HepG2 (cell line): Measurements from ENCODE around the gene SESN1.

Source experiments
- CEBPB ChIP-seq: IDR thresholded peaks from 2 replicates; pipeline ENCODE4 v1.6.1; 2011; ENCODE audit warnings: low read depth, low read length, improper control_type of control experiment, borderline replicate concordance
- JUND ChIP-seq: sonication (generic); formaldehyde crosslinking; IDR thresholded peaks from 2 replicates; pipeline ENCODE4 v1.8.0; 2022; ENCODE audit warnings: mild to moderate bottlenecking, missing genetic modification reagents
- PHF20 ChIP-seq: sonication (generic); formaldehyde crosslinking; IDR thresholded peaks from 2 replicates; pipeline ENCODE4 v1.5.0; 2020; ENCODE audit warnings: mild to moderate bottlenecking, missing genetic modification reagents
- TCF7L2 ChIP-seq: IDR thresholded peaks from 2 replicates; pipeline ENCODE4 v1.6.1; 2011; ENCODE audit warnings: mild to moderate bottlenecking, low read depth, low read length, moderate library complexity
- TP53 ChIP-seq: sonication (generic); formaldehyde crosslinking; conservative IDR thresholded peaks from 2 replicates; pipeline ENCODE4 v1.4.0; 2020; ENCODE audit warnings: missing genetic modification reagents
- ZNF263 ChIP-seq: sonication (generic); formaldehyde crosslinking; IDR thresholded peaks from 2 replicates; pipeline ENCODE4 v1.4.0; 2020; ENCODE audit warnings: missing genetic modification reagents
- ZNF589 ChIP-seq: sonication (generic); formaldehyde crosslinking; conservative IDR thresholded peaks from 2 replicates; pipeline ENCODE4 v1.8.0; 2022; ENCODE audit warnings: mild to moderate bottlenecking, moderate library complexity, missing genetic modification reagents
- TF ChIP-seq, protein P1 (sequence below): sonication (generic); formaldehyde crosslinking; IDR thresholded peaks from 2 replicates; pipeline ENCODE4 v1.5.1; 2020; ENCODE audit warnings: missing genetic modification reagents, mild to moderate bottlenecking, borderline replicate concordance
- TF ChIP-seq, protein P2 (sequence below): sonication (generic); formaldehyde crosslinking; IDR thresholded peaks from 2 replicates; pipeline ENCODE4 v1.8.1; 2023; ENCODE audit warnings: mild to moderate bottlenecking, moderate library complexity, missing genetic modification reagents
- TF ChIP-seq, protein P3 (sequence below): sonication (generic); formaldehyde crosslinking; IDR thresholded peaks from 2 replicates; pipeline ENCODE4 v1.5.0; 2020; ENCODE audit warnings: mild to moderate bottlenecking, missing genetic modification reagents, moderate library complexity
- TF ChIP-seq, protein P4 (sequence below): sonication (generic); formaldehyde crosslinking; IDR thresholded peaks from 2 replicates; pipeline ENCODE4 v1.4.0; 2020; ENCODE audit warnings: missing genetic modification reagents, borderline replicate concordance
- TF ChIP-seq, protein P5 (sequence below): sonication (generic); formaldehyde crosslinking; IDR thresholded peaks from 2 replicates; pipeline ENCODE4 v1.4.0; 2020; ENCODE audit warnings: missing genetic modification reagents
- TF ChIP-seq, protein P6 (sequence below): sonication (generic); formaldehyde crosslinking; IDR thresholded peaks from 2 replicates; pipeline ENCODE4 v1.8.0; 2023; ENCODE audit warnings: mild to moderate bottlenecking, missing genetic modification reagents
- TF ChIP-seq, protein P7 (sequence below): sonication (generic); formaldehyde crosslinking; IDR thresholded peaks from 2 replicates; pipeline ENCODE4 v1.4.0; 2020; ENCODE audit warnings: missing genetic modification reagents, mild to moderate bottlenecking, borderline replicate concordance

DNA sequence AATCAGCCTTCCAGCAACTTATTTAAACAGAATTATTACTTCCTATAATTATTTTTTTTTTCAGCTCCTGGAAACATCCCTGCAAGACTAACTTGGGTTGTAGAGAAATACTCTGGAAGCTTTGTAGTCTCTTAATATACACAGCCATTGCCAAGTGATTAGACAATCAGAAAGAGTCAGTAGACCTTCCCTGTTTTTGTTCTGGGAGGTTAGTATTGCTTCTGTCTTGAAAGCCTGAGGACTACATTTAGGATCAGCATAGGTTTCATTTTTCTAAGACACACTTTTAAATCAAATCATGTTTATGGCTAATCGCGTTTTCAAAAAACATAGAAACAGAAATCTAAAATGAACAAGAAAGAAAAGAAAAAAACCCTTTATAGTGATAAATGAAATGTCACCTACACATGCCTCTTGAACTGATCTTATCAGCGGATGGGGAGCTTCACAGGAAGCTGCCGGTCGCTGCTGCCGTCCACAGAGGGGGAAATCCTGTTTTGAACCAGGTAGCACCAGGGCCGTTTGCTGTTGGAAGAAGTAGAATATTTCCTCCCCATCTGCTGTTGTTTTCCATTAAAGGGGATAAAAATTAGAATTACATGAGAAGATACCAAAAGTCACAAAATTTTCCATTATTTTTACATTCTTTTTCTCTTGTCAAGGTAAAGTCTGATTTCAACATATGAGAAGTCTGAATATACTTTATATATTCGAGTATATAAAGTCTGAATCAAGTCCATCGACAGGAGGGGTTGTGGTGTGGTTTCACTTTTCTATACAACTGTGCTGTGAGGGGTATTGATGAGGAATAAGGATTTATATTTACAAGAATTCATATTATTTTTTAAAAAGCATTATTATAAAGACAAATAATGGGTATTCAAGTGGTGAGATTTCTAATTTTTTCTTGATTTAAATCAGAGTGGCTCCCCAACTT, 151.8 kb downstream of the SESN1 start:
- TF ChIP-seq, protein P1, sequence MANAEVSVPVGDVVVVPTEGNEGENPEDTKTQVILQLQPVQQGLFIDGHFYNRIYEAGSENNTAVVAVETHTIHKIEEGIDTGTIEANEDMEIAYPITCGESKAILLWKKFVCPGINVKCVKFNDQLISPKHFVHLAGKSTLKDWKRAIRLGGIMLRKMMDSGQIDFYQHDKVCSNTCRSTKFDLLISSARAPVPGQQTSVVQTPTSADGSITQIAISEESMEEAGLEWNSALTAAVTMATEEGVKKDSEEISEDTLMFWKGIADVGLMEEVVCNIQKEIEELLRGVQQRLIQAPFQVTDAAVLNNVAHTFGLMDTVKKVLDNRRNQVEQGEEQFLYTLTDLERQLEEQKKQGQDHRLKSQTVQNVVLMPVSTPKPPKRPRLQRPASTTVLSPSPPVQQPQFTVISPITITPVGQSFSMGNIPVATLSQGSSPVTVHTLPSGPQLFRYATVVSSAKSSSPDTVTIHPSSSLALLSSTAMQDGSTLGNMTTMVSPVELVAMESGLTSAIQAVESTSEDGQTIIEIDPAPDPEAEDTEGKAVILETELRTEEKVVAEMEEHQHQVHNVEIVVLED (CRISPR knock-in tag) = no peak
- TF ChIP-seq, protein P2, sequence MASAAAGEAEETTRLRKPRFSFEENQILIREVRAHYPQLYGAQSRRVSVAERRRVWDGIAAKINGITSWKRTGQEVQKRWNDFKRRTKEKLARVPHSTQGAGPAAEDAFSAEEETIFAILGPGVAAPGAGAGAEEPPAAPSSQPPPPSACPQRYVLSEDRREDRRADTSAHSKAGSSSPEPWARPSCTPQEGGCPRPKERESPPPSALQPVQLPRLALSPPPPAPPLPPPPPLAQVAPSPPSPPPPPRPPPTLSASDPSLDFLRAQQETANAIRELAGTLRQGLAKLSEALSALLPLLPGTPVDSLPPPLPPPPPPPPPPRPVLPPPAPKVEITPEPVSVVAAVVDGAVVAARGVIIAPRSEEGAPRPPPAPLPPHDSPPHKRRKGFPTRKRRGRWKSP (CRISPR knock-in tag) = no peak
- TF ChIP-seq ZNF263 (CRISPR knock-in tag) = no peak
- no peak for TF ChIP-seq TP53
- TF ChIP-seq, protein P3, sequence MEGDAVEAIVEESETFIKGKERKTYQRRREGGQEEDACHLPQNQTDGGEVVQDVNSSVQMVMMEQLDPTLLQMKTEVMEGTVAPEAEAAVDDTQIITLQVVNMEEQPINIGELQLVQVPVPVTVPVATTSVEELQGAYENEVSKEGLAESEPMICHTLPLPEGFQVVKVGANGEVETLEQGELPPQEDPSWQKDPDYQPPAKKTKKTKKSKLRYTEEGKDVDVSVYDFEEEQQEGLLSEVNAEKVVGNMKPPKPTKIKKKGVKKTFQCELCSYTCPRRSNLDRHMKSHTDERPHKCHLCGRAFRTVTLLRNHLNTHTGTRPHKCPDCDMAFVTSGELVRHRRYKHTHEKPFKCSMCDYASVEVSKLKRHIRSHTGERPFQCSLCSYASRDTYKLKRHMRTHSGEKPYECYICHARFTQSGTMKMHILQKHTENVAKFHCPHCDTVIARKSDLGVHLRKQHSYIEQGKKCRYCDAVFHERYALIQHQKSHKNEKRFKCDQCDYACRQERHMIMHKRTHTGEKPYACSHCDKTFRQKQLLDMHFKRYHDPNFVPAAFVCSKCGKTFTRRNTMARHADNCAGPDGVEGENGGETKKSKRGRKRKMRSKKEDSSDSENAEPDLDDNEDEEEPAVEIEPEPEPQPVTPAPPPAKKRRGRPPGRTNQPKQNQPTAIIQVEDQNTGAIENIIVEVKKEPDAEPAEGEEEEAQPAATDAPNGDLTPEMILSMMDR (CRISPR knock-in tag) = no peak
- TF ChIP-seq JUND (CRISPR knock-in tag) = no peak
- no peak for TF ChIP-seq CEBPB
- no peak for TF ChIP-seq TCF7L2
- TF ChIP-seq, protein P4, sequence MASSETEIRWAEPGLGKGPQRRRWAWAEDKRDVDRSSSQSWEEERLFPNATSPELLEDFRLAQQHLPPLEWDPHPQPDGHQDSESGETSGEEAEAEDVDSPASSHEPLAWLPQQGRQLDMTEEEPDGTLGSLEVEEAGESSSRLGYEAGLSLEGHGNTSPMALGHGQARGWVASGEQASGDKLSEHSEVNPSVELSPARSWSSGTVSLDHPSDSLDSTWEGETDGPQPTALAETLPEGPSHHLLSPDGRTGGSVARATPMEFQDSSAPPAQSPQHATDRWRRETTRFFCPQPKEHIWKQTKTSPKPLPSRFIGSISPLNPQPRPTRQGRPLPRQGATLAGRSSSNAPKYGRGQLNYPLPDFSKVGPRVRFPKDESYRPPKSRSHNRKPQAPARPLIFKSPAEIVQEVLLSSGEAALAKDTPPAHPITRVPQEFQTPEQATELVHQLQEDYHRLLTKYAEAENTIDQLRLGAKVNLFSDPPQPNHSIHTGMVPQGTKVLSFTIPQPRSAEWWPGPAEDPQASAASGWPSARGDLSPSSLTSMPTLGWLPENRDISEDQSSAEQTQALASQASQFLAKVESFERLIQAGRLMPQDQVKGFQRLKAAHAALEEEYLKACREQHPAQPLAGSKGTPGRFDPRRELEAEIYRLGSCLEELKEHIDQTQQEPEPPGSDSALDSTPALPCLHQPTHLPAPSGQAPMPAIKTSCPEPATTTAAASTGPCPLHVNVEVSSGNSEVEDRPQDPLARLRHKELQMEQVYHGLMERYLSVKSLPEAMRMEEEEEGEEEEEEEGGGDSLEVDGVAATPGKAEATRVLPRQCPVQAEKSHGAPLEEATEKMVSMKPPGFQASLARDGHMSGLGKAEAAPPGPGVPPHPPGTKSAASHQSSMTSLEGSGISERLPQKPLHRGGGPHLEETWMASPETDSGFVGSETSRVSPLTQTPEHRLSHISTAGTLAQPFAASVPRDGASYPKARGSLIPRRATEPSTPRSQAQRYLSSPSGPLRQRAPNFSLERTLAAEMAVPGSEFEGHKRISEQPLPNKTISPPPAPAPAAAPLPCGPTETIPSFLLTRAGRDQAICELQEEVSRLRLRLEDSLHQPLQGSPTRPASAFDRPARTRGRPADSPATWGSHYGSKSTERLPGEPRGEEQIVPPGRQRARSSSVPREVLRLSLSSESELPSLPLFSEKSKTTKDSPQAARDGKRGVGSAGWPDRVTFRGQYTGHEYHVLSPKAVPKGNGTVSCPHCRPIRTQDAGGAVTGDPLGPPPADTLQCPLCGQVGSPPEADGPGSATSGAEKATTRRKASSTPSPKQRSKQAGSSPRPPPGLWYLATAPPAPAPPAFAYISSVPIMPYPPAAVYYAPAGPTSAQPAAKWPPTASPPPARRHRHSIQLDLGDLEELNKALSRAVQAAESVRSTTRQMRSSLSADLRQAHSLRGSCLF (CRISPR knock-in tag) = no peak
- TF ChIP-seq, protein P5, sequence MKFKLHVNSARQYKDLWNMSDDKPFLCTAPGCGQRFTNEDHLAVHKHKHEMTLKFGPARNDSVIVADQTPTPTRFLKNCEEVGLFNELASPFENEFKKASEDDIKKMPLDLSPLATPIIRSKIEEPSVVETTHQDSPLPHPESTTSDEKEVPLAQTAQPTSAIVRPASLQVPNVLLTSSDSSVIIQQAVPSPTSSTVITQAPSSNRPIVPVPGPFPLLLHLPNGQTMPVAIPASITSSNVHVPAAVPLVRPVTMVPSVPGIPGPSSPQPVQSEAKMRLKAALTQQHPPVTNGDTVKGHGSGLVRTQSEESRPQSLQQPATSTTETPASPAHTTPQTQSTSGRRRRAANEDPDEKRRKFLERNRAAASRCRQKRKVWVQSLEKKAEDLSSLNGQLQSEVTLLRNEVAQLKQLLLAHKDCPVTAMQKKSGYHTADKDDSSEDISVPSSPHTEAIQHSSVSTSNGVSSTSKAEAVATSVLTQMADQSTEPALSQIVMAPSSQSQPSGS (CRISPR knock-in tag) = no peak
- TF ChIP-seq PHF20 (CRISPR knock-in tag) = no peak
- no peak for TF ChIP-seq ZNF589
- TF ChIP-seq, protein P6, sequence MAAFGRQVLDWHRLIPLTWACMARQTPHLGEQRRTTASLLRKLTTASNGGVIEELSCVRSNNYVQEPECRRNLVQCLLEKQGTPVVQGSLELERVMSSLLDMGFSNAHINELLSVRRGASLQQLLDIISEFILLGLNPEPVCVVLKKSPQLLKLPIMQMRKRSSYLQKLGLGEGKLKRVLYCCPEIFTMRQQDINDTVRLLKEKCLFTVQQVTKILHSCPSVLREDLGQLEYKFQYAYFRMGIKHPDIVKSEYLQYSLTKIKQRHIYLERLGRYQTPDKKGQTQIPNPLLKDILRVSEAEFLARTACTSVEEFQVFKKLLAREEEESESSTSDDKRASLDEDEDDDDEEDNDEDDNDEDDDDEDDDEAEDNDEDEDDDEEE = no peak
- TF ChIP-seq, protein P7, sequence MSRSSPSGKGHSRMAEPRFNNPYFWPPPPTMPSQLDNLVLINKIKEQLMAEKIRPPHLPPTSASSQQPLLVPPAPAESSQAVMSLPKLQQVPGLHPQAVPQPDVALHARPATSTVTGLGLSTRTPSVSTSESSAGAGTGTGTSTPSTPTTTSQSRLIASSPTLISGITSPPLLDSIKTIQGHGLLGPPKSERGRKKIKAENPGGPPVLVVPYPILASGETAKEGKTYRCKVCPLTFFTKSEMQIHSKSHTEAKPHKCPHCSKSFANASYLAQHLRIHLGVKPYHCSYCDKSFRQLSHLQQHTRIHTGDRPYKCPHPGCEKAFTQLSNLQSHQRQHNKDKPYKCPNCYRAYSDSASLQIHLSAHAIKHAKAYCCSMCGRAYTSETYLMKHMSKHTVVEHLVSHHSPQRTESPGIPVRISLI = no peak
